ENCODE measurements around the gene FOXO6. TPM values are rescaled to one million over a fixed set of nuclear protein-coding genes. Genes with fewer than 3 reads are reported as not detected.

The FOXO6 gene
- total RNA-seq, 1 donor from 2014 or later = 5.7 TPM

DNA sequence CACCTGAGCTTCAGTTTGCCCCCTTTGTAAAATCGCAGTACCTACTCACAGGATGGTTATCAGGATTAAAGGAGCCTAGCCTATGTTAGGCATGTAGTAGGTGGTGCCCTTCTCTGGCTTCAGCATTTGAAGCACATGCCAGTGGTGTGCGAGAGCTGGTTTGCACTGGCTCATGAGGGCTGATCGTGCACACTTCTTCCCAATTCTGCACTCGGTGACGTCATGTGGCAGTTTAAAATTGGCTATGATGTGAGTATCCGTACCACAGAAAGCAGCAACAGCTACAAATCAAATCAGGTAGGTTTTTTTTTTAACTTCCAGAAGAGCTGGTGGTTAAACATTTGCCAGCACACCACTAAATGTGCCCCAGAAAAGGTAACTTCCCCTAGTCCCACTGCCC is 13.5 kb downstream of the FOXO6 start:
- Histone ChIP-seq H3K27me3 (no peaks in the 10 kb centered on the region), H3K4me3 (no peak overlapping the region), H3K27ac (no peak overlapping the region), H3K9me3 (no peaks in the 10 kb centered on the region), H3K36me3 (no peaks in the 10 kb centered on the region), H3K4me1 (peaks cover 3 to 10% of the 10 kb centered on the region in 2 donors)
- no peak for DNase-seq (ENCODE audit: low spot score in 2 of 2)
- TF ChIP-seq, protein P1, sequence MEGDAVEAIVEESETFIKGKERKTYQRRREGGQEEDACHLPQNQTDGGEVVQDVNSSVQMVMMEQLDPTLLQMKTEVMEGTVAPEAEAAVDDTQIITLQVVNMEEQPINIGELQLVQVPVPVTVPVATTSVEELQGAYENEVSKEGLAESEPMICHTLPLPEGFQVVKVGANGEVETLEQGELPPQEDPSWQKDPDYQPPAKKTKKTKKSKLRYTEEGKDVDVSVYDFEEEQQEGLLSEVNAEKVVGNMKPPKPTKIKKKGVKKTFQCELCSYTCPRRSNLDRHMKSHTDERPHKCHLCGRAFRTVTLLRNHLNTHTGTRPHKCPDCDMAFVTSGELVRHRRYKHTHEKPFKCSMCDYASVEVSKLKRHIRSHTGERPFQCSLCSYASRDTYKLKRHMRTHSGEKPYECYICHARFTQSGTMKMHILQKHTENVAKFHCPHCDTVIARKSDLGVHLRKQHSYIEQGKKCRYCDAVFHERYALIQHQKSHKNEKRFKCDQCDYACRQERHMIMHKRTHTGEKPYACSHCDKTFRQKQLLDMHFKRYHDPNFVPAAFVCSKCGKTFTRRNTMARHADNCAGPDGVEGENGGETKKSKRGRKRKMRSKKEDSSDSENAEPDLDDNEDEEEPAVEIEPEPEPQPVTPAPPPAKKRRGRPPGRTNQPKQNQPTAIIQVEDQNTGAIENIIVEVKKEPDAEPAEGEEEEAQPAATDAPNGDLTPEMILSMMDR (IDR thresholded peaks at IDR 0.05) = no peak
- intact Hi-C loops (cut with DNase I) = no loop called here

DNA sequence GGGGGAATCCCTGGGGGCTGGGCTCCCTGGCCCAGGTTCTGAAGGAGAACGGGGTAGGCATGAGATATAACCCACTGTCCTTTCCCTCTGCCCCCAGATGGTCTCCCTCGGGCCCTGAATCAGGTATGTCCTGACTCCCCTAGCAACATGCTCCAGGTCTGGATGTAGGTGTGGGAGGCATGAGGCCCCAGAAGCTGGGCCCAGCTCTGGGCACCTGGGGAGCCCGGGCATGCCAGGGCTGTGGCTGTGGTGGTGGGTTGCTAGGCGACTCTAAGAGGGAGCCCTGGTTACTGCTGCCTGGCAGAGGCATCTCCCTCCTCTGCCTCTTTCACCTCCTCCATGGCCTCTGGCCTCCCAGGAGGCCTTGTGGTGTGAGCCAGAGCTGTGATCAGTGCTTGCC is 16.2 kb downstream of the FOXO6 start:
- H3K36me3 ChIP-seq = no peaks in the 10 kb centered on the region
- TF ChIP-seq, protein P1 (IDR thresholded peaks at IDR 0.05) = no peak

DNA sequence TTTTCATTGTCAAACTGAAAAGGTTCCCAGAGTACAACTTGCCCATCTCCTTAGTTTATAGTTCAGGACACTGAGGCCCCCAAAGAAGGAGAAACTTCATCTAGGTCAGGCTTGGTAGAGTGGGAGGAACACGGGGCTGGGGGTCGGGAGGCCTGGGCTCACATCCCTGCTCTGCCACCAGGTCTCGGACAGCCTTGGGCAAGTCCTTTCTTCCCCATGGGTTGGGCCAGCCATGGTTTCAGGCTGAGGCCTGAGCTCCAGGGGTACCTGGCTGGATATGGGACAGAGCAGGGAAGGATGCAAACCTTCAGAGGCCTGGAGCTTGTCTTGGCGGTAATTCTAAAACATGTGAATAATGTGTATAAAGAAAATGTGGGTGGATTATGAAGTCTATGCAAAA is 17.0 kb downstream of the FOXO6 start:
- Histone ChIP-seq H3K4me3 (no peak overlapping the region), H3K27ac (no peak overlapping the region), H3K9me3 (no peaks in the 10 kb centered on the region), H3K4me1 (peaks cover 12 to 16% of the 10 kb centered on the region in 2 donors), H3K27me3 (no peaks in the 10 kb centered on the region), H3K36me3 (no peaks in the 10 kb centered on the region)
- intact Hi-C loops (cut with DNase I) = no loop called here
- no peak for DNase-seq (ENCODE audit: low spot score in 2 of 2)
- TF ChIP-seq, protein P1 (IDR thresholded peaks at IDR 0.05) = no peak

More for the DNA sequence above, 16.2 kb downstream of the FOXO6 start:
- peaks cover 12 to 16% of the 10 kb centered on the region in 2 donors for H3K4me1 ChIP-seq
- intact Hi-C loops (cut with DNase I) = no loop called here
- H3K27me3 ChIP-seq = no peaks in the 10 kb centered on the region
- no peak for DNase-seq (ENCODE audit: low spot score in 2 of 2)
- H3K27ac ChIP-seq = no peak overlapping the region
- H3K4me3 ChIP-seq = no peak overlapping the region
- H3K9me3 ChIP-seq = no peaks in the 10 kb centered on the region

DNA sequence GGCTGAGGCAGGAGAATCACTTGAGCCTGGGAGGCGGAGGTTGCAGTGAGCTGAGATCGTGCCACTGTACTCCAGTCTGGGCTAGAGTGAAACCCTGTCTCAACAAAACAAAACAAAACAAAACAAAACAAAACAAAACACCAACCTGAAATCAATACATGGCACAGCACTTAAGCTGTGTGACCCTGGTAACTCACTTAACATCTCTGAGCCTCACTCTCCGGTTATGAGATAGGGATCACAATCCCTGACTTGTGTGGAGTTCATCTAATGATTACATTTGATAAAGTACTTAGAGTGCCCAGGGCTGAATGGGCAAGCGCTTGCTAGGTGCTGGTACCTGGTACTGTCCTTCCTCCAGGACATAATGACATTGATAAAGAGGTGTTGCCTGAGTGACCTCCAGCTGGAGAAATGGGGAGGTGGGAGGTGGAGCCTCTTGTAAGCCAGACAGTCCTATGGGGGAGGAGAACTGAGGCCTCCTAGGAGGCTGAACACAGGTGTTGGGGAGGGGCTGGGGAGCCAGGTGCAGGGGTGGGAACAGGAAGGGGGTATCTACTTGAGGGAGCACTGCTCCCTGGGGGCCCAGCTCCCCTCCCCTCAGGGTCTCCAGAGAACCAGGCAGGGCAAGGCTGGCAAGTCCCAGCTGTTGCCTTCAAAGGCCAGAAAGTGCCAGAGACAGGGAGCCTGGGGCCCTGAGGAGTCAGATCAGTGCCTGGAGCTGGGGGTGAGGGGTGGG is 17.9 kb downstream of the FOXO6 start:
- no peaks in the 10 kb centered on the region for H3K36me3 ChIP-seq
- intact Hi-C loops (cut with DNase I) = no loop called here
- H3K4me3 ChIP-seq = no peak overlapping the region
- peak overlapping the region; percentile 95 to 98 for H3K27ac ChIP-seq
- no peaks in the 10 kb centered on the region for H3K27me3 ChIP-seq
- H3K4me1 ChIP-seq = peaks cover 12 to 16% of the 10 kb centered on the region in 2 donors
- no peaks in the 10 kb centered on the region for H3K9me3 ChIP-seq
- DNase-seq (ENCODE audit: low spot score in 2 of 2) = no peak
- TF ChIP-seq, protein P1 (IDR thresholded peaks at IDR 0.05) = no peak

DNA sequence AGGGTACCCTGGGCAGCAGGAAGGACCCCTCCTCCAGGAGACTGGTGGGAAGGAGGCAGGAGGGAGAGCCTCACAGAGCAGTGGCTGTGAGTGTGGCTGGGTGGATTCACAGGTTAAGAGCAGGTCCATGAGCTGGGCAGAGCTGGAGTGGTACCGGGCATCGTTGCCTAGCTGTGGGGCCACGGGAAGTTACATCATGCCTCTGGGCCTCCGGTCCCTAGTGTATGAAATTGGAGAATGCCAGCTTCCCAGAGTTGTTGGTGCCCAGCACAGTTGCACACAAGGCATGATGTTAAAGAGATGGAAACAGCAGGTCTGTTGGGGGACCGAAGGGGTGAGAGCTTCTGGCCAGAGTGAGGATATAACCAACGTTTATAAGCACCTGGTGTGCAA is 18.5 kb downstream of the FOXO6 start:
- Histone ChIP-seq H3K4me1 (peaks cover 12 to 16% of the 10 kb centered on the region in 2 donors), H3K27ac (peak overlapping the region; percentile 95 to 98), H3K36me3 (no peaks in the 10 kb centered on the region), H3K9me3 (no peaks in the 10 kb centered on the region), H3K27me3 (no peaks in the 10 kb centered on the region), H3K4me3 (no peak overlapping the region)
- intact Hi-C loops (cut with DNase I) = loop anchor here (5.0 to 10.0 kb wide), 2 partner anchors 123 to 225 kb away; no protein-coding TSS in a partner anchor
- DNase-seq (ENCODE audit: low spot score in 2 of 2) = peak in 1 of 2 donors; percentile 74
- TF ChIP-seq, protein P1 (IDR thresholded peaks at IDR 0.05) = no peak
